ENCODE data around the gene NDUFS7.

- TF ChIP-seq, protein P1, sequence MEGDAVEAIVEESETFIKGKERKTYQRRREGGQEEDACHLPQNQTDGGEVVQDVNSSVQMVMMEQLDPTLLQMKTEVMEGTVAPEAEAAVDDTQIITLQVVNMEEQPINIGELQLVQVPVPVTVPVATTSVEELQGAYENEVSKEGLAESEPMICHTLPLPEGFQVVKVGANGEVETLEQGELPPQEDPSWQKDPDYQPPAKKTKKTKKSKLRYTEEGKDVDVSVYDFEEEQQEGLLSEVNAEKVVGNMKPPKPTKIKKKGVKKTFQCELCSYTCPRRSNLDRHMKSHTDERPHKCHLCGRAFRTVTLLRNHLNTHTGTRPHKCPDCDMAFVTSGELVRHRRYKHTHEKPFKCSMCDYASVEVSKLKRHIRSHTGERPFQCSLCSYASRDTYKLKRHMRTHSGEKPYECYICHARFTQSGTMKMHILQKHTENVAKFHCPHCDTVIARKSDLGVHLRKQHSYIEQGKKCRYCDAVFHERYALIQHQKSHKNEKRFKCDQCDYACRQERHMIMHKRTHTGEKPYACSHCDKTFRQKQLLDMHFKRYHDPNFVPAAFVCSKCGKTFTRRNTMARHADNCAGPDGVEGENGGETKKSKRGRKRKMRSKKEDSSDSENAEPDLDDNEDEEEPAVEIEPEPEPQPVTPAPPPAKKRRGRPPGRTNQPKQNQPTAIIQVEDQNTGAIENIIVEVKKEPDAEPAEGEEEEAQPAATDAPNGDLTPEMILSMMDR (IDR thresholded peaks at IDR 0.05): no peak
- no peak for TF ChIP-seq EP300 (IDR thresholded peaks at IDR 0.05)
Measured at GRCh38 chr19:1394252-1395193, 10.8 kb downstream of the NDUFS7 start.

Measured in stomach (tissue), 4 donors.